ENCODE measurements around the gene LY6G5C.

The LY6G5C gene

GRCh38 chr6:31636698-31637596 is 43.9 kb downstream of the LY6G5C start:
- no peak for DNase-seq

DNA sequence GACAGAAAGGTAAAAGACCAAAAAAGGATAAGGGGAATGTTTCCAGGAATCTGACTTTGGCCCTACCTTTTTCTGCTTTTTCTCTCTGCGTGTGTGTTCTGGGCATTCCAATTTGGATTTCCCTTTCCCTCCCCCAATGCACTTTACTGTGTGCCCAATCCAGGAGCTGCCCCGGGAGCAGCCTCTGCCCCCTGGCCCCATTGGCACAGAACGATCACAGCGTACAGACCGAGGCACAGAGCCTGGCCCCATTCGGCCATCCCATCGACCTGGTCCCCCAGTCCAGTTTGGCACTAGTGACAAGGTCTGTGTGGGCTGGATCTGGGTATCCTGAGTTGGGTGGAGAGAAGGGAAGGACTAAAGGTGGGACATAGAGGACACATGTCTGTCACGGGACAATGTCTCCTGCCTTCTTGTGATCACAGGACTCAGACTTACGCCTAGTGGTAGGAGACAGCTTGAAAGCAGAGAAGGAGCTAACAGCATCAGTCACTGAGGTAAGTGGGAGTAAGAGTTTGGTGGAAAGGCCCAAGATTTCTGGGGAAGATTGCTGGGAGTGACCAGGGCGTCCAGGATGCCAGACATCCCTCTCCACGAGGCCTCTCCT is 45.8 kb downstream of the LY6G5C start:
- DNase-seq, result no peak

GRCh38 chr6:31634131-31634530 is 46.7 kb downstream of the LY6G5C start:
- DNase-seq, result no peak

GRCh38 chr6:31633447-31633846 is 47.4 kb downstream of the LY6G5C start:
- DNase-seq, result no peak

DNA sequence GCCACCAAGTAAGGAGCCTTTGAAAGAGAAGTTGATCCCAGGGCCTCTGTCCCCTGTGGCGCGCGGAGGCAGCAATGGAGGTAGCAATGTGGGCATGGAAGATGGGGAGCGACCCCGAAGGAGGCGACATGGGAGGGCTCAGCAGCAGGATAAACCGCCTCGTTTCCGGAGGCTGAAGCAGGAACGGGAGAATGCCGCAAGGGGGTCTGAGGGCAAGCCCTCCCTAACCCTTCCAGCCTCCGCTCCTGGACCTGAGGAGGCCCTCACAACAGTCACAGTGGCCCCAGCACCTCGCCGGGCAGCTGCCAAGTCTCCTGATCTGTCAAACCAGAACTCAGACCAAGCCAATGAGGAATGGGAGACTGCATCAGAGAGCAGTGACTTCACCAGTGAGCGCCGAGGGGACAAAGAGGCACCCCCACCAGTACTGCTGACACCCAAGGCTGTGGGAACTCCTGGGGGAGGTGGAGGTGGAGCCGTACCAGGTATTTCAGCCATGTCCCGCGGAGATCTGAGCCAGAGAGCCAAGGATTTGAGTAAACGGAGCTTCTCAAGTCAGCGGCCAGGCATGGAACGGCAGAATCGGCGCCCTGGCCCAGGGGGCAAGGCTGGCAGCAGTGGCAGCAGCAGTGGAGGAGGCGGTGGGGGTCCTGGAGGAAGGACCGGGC is 48.5 kb downstream of the LY6G5C start:
- no peak for DNase-seq

DNA sequence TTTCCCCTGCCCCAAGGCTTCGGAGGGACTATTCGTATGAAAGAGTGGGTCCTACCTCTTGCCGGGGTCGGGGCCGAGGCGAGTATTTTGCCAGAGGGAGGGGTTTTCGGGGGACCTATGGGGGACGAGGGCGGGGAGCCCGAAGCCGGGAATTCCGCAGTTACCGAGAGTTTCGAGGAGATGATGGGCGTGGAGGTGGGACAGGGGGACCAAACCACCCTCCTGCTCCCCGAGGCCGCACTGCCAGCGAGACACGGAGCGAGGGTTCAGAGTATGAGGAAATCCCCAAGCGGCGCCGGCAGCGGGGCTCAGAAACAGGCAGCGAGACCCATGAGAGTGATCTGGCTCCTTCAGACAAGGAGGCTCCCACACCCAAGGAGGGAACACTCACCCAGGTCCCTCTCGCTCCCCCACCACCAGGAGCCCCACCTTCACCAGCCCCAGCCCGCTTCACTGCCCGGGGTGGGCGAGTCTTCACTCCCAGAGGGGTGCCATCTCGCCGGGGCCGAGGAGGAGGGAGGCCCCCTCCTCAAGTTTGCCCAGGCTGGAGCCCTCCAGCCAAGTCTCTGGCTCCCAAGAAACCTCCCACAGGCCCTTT is 49.1 kb downstream of the LY6G5C start:
- no peak for DNase-seq

- no peak for DNase-seq
Measured at GRCh38 chr6:31631209-31631608, 49.7 kb downstream of the LY6G5C start.

GRCh38 chr6:31630177-31630934 is 50.5 kb downstream of the LY6G5C start:
- DNase-seq, result no peak

DNA sequence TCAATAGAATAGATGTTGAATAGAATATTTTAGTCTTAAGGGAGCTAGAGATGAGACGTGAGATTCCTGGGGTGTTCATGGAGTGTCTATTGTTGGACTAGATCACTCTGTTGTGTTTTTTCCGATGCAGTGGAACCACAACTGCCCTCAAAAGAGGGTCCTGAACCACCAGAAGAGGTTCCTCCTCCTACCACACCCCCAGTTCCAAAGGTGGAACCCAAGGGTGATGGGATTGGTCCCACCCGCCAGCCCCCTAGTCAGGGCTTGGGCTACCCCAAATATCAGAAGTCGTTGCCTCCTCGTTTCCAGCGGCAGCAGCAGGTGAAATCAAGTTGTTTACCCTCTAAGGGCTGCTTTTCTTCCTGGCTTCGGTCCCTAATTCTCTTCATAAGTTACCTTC is 51.9 kb downstream of the LY6G5C start:
- DNase-seq, result no peak

DNA sequence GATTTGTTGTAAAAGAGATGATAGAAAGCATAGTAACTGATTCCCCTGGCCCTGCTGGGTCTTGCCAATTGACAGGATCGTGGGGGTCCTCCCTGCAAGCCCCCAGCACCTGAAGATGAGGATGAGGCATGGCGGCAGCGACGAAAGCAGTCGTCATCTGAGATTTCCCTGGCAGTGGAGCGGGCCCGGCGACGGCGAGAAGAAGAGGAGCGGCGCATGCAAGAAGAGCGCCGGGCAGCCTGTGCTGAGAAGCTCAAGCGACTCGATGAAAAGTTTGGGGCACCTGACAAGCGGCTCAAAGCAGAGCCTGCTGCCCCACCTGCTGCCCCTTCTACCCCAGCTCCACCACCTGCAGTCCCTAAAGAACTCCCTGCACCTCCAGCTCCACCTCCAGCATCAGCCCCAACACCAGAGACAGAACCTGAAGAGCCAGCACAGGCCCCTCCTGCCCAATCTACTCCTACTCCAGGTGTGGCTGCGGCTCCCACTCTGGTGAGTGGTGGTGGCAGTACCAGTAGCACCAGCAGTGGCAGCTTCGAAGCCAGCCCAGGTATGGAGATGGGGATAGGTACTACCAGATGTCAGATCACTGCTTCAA is 53.1 kb downstream of the LY6G5C start:
- no peak for DNase-seq

GRCh38 chr6:31626952-31627351 is 53.9 kb downstream of the LY6G5C start:
- no peak for DNase-seq

Data from stimulated activated CD4-positive, alpha-beta T cell treated with anti-CD3 and anti-CD28 coated beads, Interleukin-2, amount 100 ng/mL, for 24 hours (primary cell).